Liver (tissue), 9 donors: ENCODE measurements around the gene HS3ST6. TPM values are rescaled to one million over a fixed set of nuclear protein-coding genes. Genes with fewer than 3 reads are reported as not detected.
A peak's percentile ranks its signal among the peaks of the same experiment; 100 is the strongest.

Experiments
- DNase-seq: peaks from one replicate; pipeline ENCODE4 v3.0.0-alpha.2; 2017; ENCODE audit warnings: low spot score
- H3K27ac ChIP-seq, 2 donors: one replicate each; pipeline ENCODE4 v1.7.0; 2013; ENCODE audit warnings: inconsistent platforms in 2 of 2, low read length in 2 of 2, control low read depth in 1 of 2, low read depth in 1 of 2, mild to moderate bottlenecking in 1 of 2
- H3K27me3 ChIP-seq, 4 donors: one replicate each; pipeline versions ENCODE4 v1.6.1 to v1.7.0; 2013; ENCODE audit warnings: low read length in 3 of 4, inconsistent platforms in 1 of 4, mild to moderate bottlenecking in 1 of 4, moderate library complexity in 1 of 4; ENCODE audit not compliant: control insufficient read depth in 4 of 4, insufficient read depth in 4 of 4
- H3K36me3 ChIP-seq, 4 donors: one replicate each; pipeline versions ENCODE4 v1.6.1 to v1.7.0; 2013; ENCODE audit warnings: low read length in 3 of 4, mild to moderate bottlenecking in 3 of 4, low read depth in 1 of 4, moderate library complexity in 1 of 4; ENCODE audit not compliant: control insufficient read depth in 4 of 4, insufficient read depth in 3 of 4
- H3K4me1 ChIP-seq, 4 donors: one replicate each; pipeline versions ENCODE4 v1.6.1 to v1.7.0; 2013; ENCODE audit warnings: low read length in 3 of 4, mild to moderate bottlenecking in 3 of 4, moderate library complexity in 1 of 4; ENCODE audit not compliant: control insufficient read depth in 4 of 4, insufficient read depth in 4 of 4
- H3K4me3 ChIP-seq, 3 donors: one replicate each; pipeline versions ENCODE4 v1.6.1 to v1.7.0; 2013; ENCODE audit warnings: low read length in 3 of 3, control low read depth in 1 of 3, low read depth in 1 of 3, mild to moderate bottlenecking in 1 of 3
- H3K9ac ChIP-seq, 2 donors: one replicate each; pipeline ENCODE4 v1.7.0; 2013; ENCODE audit warnings: low read length in 2 of 2, mild to moderate bottlenecking in 2 of 2, moderate library complexity in 2 of 2, control low read depth in 1 of 2, low read depth in 1 of 2
- H3K9me3 ChIP-seq, 4 donors: one replicate each; pipeline versions ENCODE4 v1.6.1 to v1.7.0; 2013; ENCODE audit warnings: low read length in 3 of 4; ENCODE audit not compliant: control insufficient read depth in 4 of 4
- EGR1 ChIP-seq, 2 donors: IDR thresholded peaks; 2 replicates each; pipeline ENCODE4 v1.6.1; 2016 to 2018; ENCODE audit warnings: antibody characterized with exemption in 2 of 2, low read depth in 2 of 2
- FOXA1 ChIP-seq: IDR thresholded peaks from 2 replicates; pipeline ENCODE4 v1.6.1; 2016; ENCODE audit warnings: antibody characterized with exemption
- FOXA2 ChIP-seq: IDR thresholded peaks from 2 replicates; pipeline ENCODE4 v1.6.1; 2016; ENCODE audit warnings: antibody characterized with exemption
- GABPA ChIP-seq, 2 donors: IDR thresholded peaks in 1 of 2; conservative IDR thresholded peaks in 1 of 2; 2 replicates each; pipeline ENCODE4 v1.6.1; 2016; ENCODE audit warnings: antibody characterized with exemption in 2 of 2, mild to moderate bottlenecking in 1 of 2, moderate library complexity in 1 of 2
- HNF4A ChIP-seq, 2 donors: conservative IDR thresholded peaks; 2 replicates each; pipeline ENCODE4 v1.6.1; 2016; ENCODE audit warnings: antibody characterized with exemption in 2 of 2, mild to moderate bottlenecking in 2 of 2
- HNF4G ChIP-seq: IDR thresholded peaks from 2 replicates; pipeline ENCODE4 v1.6.1; 2016; ENCODE audit warnings: antibody characterized with exemption
- JUND ChIP-seq, 2 donors: IDR thresholded peaks; 2 replicates each; pipeline ENCODE4 v1.6.1; 2016; ENCODE audit warnings: antibody characterized with exemption in 2 of 2
- NR2F2 ChIP-seq: IDR thresholded peaks from 2 replicates; pipeline ENCODE4 v1.6.1; 2016; ENCODE audit warnings: antibody characterized with exemption
- RAD21 ChIP-seq, 2 donors: IDR thresholded peaks; 2 replicates each; pipeline ENCODE4 v1.6.1; 2016; ENCODE audit warnings: antibody characterized with exemption in 2 of 2, mild to moderate bottlenecking in 2 of 2
- RXRA ChIP-seq, 2 donors: IDR thresholded peaks; 2 replicates each; pipeline ENCODE4 v1.6.1; 2017 to 2018; ENCODE audit warnings: antibody characterized with exemption in 2 of 2, mild to moderate bottlenecking in 1 of 2
- SP1 ChIP-seq: IDR thresholded peaks from 2 replicates; pipeline ENCODE4 v1.6.1; 2018; ENCODE audit warnings: antibody characterized with exemption, mild to moderate bottlenecking
- TAF1 ChIP-seq: conservative IDR thresholded peaks from 2 replicates; pipeline ENCODE4 v1.6.1; 2016; ENCODE audit warnings: antibody characterized with exemption, mild to moderate bottlenecking
- YY1 ChIP-seq: IDR thresholded peaks from 2 replicates; pipeline ENCODE4 v1.6.1; 2016; ENCODE audit warnings: antibody characterized with exemption, mild to moderate bottlenecking
- WGBS: extraction: QIAGEN DNeasy Blood & Tissue Kit; methylation state at CpG from one replicate; pipeline ENCODE4 v1.1.7; 2013; 5-methylcytosine and 5-hydroxymethylcytosine counted together
- polyA plus RNA-seq, 2 donors: library from polyadenylated mRNA; stranded (reverse) in 1 of 2; unstranded in 1 of 2; fragments of 200-250 nt in 1 of 2; fragments of >200 nt in 1 of 2; fragmentation: Nextera tagmentation in 1 of 2; extraction: Ambion mirVana in 1 of 2; gene quantifications; one replicate each; pipeline versions ENCODE4 v1.2.1 to v1.2.3, GENCODE V29; 2013 to 2015
- total RNA-seq, 2 donors: library from RNA; depleted of rRNA; stranded (reverse); fragments of >200 nt; gene quantifications; one replicate each; pipeline ENCODE4 v1.2.3, GENCODE V29; 2014
- TF ChIP-seq, protein P1 (sequence below): fragments of 150-350 bp; IDR thresholded peaks from 2 replicates; pipeline ENCODE4 v1.5.1; 2017; ENCODE audit warnings: improper control_type of control experiment, low read depth, low read length; ENCODE audit not compliant: missing input control
- TF ChIP-seq, protein P2 (sequence below): IDR thresholded peaks from 2 replicates; pipeline ENCODE4 v1.6.1; 2016; ENCODE audit warnings: antibody characterized with exemption
- TF ChIP-seq, protein P3 (sequence below): IDR thresholded peaks from 2 replicates; pipeline ENCODE4 v1.6.1; 2016; ENCODE audit warnings: antibody characterized with exemption
- TF ChIP-seq, protein P4 (sequence below): IDR thresholded peaks from 2 replicates; pipeline ENCODE4 v1.6.1; 2016; ENCODE audit warnings: antibody characterized with exemption
- TF ChIP-seq, protein P5 (sequence below): IDR thresholded peaks from 2 replicates; pipeline ENCODE4 v1.6.1; 2016; ENCODE audit warnings: antibody characterized with exemption, mild to moderate bottlenecking
- donor health status: healthy.
- donor health status: healthy.
- donor health status: healthy.
- donor health status: healthy.
- donor health status: healthy.

The HS3ST6 gene
- total and polyA plus RNA-seq, 4 donors = not detected

DNA sequence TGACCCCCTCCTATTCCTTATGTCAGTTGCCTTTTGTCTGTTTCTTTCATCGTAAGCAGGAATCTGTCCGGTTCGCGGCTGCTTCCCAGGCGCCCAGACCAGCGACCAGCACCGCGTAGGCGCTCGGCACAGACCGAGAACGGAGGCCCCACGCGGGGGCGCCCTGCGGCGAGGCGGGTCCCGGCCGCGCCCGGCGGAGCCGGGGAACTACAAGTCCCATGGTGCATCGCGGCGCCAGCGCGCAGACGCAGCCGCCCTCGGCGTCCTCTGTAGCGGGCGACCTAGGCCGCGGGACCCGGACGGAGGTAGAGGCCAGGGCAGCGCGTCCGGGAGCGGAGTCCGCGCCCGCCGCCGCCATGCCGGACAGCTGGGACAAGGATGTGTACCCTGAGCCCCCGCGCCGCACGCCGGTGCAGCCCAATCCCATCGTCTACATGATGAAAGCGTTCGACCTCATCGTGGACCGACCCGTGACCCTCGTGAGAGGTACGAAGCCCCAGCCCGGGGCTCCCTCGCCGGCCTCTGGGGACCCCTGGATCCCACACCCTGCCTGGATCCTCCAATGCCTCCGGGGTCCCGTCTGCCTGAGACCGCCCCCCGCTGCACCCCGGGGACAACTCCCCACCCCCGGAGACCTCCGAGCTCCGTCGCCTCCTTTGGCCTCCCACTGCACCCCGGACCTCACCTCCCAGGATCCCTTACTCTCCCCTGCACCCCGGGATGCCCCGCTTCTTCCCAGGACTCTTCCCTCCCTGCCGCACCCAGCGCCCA, 41.2 kb upstream of the HS3ST6 start, which contains the start of gene NDUFB10:
NDUFB10 (plus strand) TSS at position 270 of the 771 bp plus-strand sequence; CDS start at position 357, 87 bp downstream.
- Histone ChIP-seq H3K4me1 (peaks cover 4 to 28% (median 23%) of the 10 kb centered on the region in 4 donors), H3K4me3 (peak within 1 kb of the TSS; percentile 80 to 92 (median 90)), H3K27me3 (no peaks in the 10 kb centered on the region), H3K9ac (peak within 1 kb of the TSS; percentile 45 to 72), H3K36me3 (peaks cover 0 to 26% (median 7%) of the 10 kb centered on the region in 4 donors), H3K27ac (peak within 1 kb of the TSS; percentile 50 to 77), H3K9me3 (no peaks in the 10 kb centered on the region)
- DNase-seq = peak; percentile 96
- TF ChIP-seq, protein P1, sequence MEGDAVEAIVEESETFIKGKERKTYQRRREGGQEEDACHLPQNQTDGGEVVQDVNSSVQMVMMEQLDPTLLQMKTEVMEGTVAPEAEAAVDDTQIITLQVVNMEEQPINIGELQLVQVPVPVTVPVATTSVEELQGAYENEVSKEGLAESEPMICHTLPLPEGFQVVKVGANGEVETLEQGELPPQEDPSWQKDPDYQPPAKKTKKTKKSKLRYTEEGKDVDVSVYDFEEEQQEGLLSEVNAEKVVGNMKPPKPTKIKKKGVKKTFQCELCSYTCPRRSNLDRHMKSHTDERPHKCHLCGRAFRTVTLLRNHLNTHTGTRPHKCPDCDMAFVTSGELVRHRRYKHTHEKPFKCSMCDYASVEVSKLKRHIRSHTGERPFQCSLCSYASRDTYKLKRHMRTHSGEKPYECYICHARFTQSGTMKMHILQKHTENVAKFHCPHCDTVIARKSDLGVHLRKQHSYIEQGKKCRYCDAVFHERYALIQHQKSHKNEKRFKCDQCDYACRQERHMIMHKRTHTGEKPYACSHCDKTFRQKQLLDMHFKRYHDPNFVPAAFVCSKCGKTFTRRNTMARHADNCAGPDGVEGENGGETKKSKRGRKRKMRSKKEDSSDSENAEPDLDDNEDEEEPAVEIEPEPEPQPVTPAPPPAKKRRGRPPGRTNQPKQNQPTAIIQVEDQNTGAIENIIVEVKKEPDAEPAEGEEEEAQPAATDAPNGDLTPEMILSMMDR = peak; percentile 49
- TF ChIP-seq FOXA1 (no peak), NR2F2 (no peak), SP1 (no peak), RAD21 (IDR thresholded peaks at IDR 0.05) (peak in 1 of 2 donors; percentile 50), TAF1 (no peak), JUND (IDR thresholded peaks at IDR 0.05) (no peak), RXRA (IDR thresholded peaks at IDR 0.05) (no peak), FOXA2 (no peak), GABPA (IDR thresholded peaks at IDR 0.05 in 1 of 2, conservative IDR thresholded peaks at IDR 0.05 in 1 of 2) (peak in 1 of 2 donors; percentile 58), YY1 (peak; percentile 73), HNF4G (no peak), HNF4A (conservative IDR thresholded peaks at IDR 0.05) (no peak), EGR1 (IDR thresholded peaks at IDR 0.05; ENCODE audit: low read depth in 2 of 2) (peak in 1 of 2 donors; percentile 35)
- TF ChIP-seq, protein P2, sequence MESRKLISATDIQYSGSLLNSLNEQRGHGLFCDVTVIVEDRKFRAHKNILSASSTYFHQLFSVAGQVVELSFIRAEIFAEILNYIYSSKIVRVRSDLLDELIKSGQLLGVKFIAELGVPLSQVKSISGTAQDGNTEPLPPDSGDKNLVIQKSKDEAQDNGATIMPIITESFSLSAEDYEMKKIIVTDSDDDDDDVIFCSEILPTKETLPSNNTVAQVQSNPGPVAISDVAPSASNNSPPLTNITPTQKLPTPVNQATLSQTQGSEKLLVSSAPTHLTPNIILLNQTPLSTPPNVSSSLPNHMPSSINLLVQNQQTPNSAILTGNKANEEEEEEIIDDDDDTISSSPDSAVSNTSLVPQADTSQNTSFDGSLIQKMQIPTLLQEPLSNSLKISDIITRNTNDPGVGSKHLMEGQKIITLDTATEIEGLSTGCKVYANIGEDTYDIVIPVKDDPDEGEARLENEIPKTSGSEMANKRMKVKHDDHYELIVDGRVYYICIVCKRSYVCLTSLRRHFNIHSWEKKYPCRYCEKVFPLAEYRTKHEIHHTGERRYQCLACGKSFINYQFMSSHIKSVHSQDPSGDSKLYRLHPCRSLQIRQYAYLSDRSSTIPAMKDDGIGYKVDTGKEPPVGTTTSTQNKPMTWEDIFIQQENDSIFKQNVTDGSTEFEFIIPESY = no peak
- TF ChIP-seq, protein P3, sequence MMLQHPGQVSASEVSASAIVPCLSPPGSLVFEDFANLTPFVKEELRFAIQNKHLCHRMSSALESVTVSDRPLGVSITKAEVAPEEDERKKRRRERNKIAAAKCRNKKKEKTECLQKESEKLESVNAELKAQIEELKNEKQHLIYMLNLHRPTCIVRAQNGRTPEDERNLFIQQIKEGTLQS = no peak
- TF ChIP-seq, protein P4, sequence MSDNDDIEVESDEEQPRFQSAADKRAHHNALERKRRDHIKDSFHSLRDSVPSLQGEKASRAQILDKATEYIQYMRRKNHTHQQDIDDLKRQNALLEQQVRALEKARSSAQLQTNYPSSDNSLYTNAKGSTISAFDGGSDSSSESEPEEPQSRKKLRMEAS = no peak
- TF ChIP-seq, protein P5, sequence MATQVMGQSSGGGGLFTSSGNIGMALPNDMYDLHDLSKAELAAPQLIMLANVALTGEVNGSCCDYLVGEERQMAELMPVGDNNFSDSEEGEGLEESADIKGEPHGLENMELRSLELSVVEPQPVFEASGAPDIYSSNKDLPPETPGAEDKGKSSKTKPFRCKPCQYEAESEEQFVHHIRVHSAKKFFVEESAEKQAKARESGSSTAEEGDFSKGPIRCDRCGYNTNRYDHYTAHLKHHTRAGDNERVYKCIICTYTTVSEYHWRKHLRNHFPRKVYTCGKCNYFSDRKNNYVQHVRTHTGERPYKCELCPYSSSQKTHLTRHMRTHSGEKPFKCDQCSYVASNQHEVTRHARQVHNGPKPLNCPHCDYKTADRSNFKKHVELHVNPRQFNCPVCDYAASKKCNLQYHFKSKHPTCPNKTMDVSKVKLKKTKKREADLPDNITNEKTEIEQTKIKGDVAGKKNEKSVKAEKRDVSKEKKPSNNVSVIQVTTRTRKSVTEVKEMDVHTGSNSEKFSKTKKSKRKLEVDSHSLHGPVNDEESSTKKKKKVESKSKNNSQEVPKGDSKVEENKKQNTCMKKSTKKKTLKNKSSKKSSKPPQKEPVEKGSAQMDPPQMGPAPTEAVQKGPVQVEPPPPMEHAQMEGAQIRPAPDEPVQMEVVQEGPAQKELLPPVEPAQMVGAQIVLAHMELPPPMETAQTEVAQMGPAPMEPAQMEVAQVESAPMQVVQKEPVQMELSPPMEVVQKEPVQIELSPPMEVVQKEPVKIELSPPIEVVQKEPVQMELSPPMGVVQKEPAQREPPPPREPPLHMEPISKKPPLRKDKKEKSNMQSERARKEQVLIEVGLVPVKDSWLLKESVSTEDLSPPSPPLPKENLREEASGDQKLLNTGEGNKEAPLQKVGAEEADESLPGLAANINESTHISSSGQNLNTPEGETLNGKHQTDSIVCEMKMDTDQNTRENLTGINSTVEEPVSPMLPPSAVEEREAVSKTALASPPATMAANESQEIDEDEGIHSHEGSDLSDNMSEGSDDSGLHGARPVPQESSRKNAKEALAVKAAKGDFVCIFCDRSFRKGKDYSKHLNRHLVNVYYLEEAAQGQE = no peak
- under 1% methylated on average over 79 of the region's 79 CpGs for WGBS
